ENCODE measurements around the gene SMYD3. TPM values are rescaled to one million over a fixed set of nuclear protein-coding genes. Genes with fewer than 3 reads are reported as not detected.

The SMYD3 gene
- total and polyA plus RNA-seq, 2 donors (not counting 1 experiment from before 2014, with no cell fraction given): 9.7 to 37.2 TPM

- H3K36me3 ChIP-seq (replicated peaks in 1 of 2; ENCODE audit: control extremely low read depth in 1 of 2, control insufficient read depth in 1 of 2, extremely low read depth in 1 of 2, insufficient read depth in 2 of 2, low read length in 1 of 2): no peaks in the 10 kb centered on the region
- Mint-ChIP-seq H3K9me3 (ENCODE audit: insufficient read depth) (no peaks in the 10 kb centered on the region), H3K4me3 (no peak overlapping the region), H3K27ac (no peak overlapping the region), H3K4me1 (peaks cover 17% of the 10 kb centered on the region), H3K27me3 (no peaks in the 10 kb centered on the region)
- H3K4me2 ChIP-seq (replicated peaks; ENCODE audit: low read depth, low read length, poor library complexity, severe bottlenecking): no peak overlapping the region
- no peak overlapping the region for H2AFZ ChIP-seq (ENCODE audit: insufficient read depth, low read depth, low read length, poor library complexity, severe bottlenecking)
- ATAC-seq (ENCODE audit: low read depth): no peak
- H3K79me2 ChIP-seq (ENCODE audit: control insufficient read depth, insufficient read depth, low read length): no peaks in the 10 kb centered on the region
- ChIA-PET POLR2A (no interaction called here), CTCF (no interaction called here)
- no peak for DNase-seq
- TF ChIP-seq CTCF (IDR thresholded peaks at IDR 0.05): no peak
- no peak for TF ChIP-seq EZH2 (IDR thresholded peaks at IDR 0.05; ENCODE audit: borderline replicate concordance, insufficient read depth, low read depth, low read length, poor library complexity, severe bottlenecking)
- H3K4me3 ChIP-seq (ENCODE audit: control extremely low read depth in 1 of 5, extremely low read depth in 1 of 5, insufficient read depth in 1 of 5, low read depth in 2 of 5, low read length in 4 of 5): no peak overlapping the region
- no peaks in the 10 kb centered on the region for H3K27me3 ChIP-seq (replicated peaks in 1 of 4; ENCODE audit: control extremely low read depth in 1 of 4, control insufficient read depth in 3 of 4, insufficient read depth in 4 of 4, low read length in 3 of 4)
- no peak overlapping the region for H3K9ac ChIP-seq (ENCODE audit: low read length)
- no peaks in the 10 kb centered on the region for H4K20me1 ChIP-seq (ENCODE audit: control insufficient read depth, insufficient read depth, low read length, poor library complexity, severe bottlenecking)
- H3K4me1 ChIP-seq (ENCODE audit: control insufficient read depth in 2 of 2, insufficient read depth in 2 of 2, low read length in 2 of 2): peaks cover 16% of the 10 kb centered on the region in 2 donors
- 97% methylated on average over 6 of the region's 9 CpGs for WGBS (ENCODE audit: insufficient coverage)
- intact Hi-C loops (cut with micrococcal nuclease): no loop called here
- H3K9me3 ChIP-seq (ENCODE audit: control extremely low read depth in 1 of 3, control insufficient read depth in 2 of 3, insufficient read depth in 1 of 3, low read length in 2 of 3): no peaks in the 10 kb centered on the region
- no peak overlapping the region for H3K27ac ChIP-seq (ENCODE audit: low read length in 2 of 2)
Measured at GRCh38 chr1:245802941-245803665, 704.0 kb downstream of the SMYD3 start.

- Histone ChIP-seq H3K27me3 (replicated peaks in 1 of 4; ENCODE audit: control extremely low read depth in 1 of 4, control insufficient read depth in 3 of 4, insufficient read depth in 4 of 4, low read length in 3 of 4) (no peaks in the 10 kb centered on the region), H3K79me2 (ENCODE audit: control insufficient read depth, insufficient read depth, low read length) (no peaks in the 10 kb centered on the region), H4K20me1 (ENCODE audit: control insufficient read depth, insufficient read depth, low read length, poor library complexity, severe bottlenecking) (no peaks in the 10 kb centered on the region), H3K4me2 (replicated peaks; ENCODE audit: low read depth, low read length, poor library complexity, severe bottlenecking) (no peak overlapping the region), H3K27ac (ENCODE audit: low read length in 2 of 2) (no peak overlapping the region), H3K36me3 (replicated peaks in 1 of 2; ENCODE audit: control extremely low read depth in 1 of 2, control insufficient read depth in 1 of 2, extremely low read depth in 1 of 2, insufficient read depth in 2 of 2, low read length in 1 of 2) (no peaks in the 10 kb centered on the region), H3K4me1 (ENCODE audit: control insufficient read depth in 2 of 2, insufficient read depth in 2 of 2, low read length in 2 of 2) (no peaks in the 10 kb centered on the region), H2AFZ (ENCODE audit: insufficient read depth, low read depth, low read length, poor library complexity, severe bottlenecking) (no peak overlapping the region), H3K4me3 (ENCODE audit: control extremely low read depth in 1 of 5, extremely low read depth in 1 of 5, insufficient read depth in 1 of 5, low read depth in 2 of 5, low read length in 4 of 5) (no peak overlapping the region), H3K9ac (ENCODE audit: low read length) (no peak overlapping the region), H3K9me3 (ENCODE audit: control extremely low read depth in 1 of 3, control insufficient read depth in 2 of 3, insufficient read depth in 1 of 3, low read length in 2 of 3) (no peaks in the 10 kb centered on the region)
- no peak overlapping the region for H3K4me3 Mint-ChIP-seq
- intact Hi-C loops (cut with micrococcal nuclease): no loop called here
- POLR2A ChIA-PET: no interaction called here
- H3K9me3 Mint-ChIP-seq (ENCODE audit: insufficient read depth): no peaks in the 10 kb centered on the region
- H3K4me1 Mint-ChIP-seq: no peaks in the 10 kb centered on the region
- no peak overlapping the region for H3K27ac Mint-ChIP-seq
- WGBS (ENCODE audit: insufficient coverage): no CpG with 5 or more reads among the region's 6 CpGs
- TF ChIP-seq EZH2 (IDR thresholded peaks at IDR 0.05; ENCODE audit: borderline replicate concordance, insufficient read depth, low read depth, low read length, poor library complexity, severe bottlenecking) (no peak), CTCF (IDR thresholded peaks at IDR 0.05) (no peak)
- DNase-seq: no peak
- H3K27me3 Mint-ChIP-seq: no peaks in the 10 kb centered on the region
- ATAC-seq (ENCODE audit: low read depth): no peak
- CTCF ChIA-PET: no interaction called here
Measured at GRCh38 chr1:245800901-245801605, 706.0 kb downstream of the SMYD3 start.
